NCI-H2171 treated with DMSO at 0.1 percent for 48 hours (cell line): ENCODE data around the gene SLC4A1.

Source experiments
- DNase-seq: peaks from one replicate; lab custom pipeline; 2025; lab: John Stamatoyannopoulos, UW

The SLC4A1 gene

DNA sequence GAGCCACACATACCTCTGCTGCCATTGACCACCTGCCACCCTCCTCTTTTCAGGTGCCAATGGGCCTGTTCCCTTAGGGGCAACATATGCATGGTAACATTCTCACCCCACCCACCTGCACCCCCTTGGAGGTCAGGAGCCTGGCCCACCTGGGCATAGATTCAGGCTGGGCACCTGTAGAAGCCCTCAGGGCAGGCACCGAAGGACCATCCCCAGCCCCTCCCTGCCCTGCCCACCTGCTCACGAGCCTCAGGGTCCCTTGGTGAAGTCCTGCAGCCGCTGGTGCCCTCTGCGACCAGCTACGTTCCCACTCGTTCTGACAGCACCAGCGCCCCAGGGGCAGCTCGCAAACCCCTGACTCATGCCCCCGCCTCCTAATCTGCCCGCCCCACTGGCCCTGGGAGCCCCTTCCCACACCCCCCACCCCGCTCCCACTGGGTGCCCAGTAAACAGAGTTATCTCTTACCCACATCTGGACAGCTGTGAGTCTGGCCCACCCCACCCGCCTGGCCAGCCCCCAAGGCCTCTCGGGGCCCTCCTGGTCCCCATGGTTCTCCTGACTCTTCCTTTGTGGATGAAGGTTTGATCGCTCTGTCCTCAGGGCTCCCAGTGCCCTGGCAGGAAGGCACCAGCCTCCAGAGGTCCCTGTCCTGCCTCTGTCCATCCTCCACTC is at the start of gene SLC4A1:
TSS of gene SLC4A1 (minus strand) at position 318 of the 673 bp plus-strand sequence. CDS start 5,269 bp downstream, outside the sequence.
- DNase-seq = no peak

DNA sequence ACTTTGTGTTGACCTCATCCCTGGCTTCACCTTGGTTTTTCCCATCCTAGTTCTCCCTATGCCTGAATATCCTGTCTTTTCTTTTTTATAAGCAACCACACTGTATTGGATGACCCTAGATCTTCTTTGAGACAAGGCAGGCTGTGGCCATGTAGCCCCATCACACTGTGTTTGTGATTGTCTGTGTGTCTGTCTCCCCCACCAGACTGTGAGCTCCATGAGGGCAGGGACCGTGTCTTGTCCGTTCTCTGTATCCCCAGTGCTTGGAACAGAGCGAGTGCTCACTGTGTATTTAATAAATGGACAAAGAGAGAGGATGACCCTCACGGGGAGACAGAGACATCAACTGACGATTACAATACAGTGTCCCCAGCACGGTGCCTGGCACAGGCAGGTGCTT is 49.6 kb upstream of the SLC4A1 start:
- no peak for DNase-seq

DNA sequence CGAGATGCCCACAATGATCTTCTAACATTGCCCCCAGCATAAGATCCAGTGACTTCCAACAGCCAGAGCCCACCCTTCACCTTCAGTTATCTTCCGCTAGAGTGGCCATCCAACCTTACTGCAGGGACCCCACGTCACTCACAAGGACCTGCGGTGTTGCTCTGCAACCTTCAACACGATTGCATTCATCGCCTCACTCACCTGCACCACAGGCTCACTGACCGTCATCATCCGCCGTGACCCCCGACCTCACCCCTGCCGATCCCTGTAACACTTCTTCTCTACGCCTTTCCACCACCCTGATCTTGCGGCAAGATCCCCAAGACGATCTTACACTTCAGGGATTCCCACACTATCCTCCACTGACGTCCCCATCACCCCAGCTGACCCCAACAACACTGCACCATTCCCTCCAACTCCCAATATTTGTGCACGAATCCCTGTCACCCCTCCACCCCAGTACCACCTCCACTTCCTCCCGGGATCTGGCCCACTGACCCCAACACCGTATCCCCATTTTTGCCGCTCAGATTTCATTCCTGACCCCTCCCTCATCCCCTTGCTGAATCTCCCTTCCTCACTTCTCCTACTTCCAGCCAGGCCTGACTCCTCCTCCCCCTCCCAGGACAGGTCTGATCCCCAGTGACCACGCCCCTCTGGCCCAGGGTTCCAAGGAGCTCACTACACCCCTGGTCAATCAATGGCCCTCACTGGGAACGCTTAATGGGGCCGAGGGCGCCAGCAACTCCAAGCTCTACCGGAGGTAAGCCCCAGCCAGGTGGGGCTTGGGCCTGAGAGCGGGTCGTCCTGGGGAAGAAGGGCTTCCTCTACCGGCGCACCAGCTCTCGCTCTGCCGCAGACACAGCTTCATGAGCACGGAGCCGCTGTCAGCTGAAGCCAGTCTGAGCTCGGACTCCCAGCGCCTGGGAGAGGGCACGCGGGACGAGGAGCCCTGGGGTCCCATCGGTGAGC is 48.1 kb upstream of the SLC4A1 start:
- DNase-seq = no peak

DNA sequence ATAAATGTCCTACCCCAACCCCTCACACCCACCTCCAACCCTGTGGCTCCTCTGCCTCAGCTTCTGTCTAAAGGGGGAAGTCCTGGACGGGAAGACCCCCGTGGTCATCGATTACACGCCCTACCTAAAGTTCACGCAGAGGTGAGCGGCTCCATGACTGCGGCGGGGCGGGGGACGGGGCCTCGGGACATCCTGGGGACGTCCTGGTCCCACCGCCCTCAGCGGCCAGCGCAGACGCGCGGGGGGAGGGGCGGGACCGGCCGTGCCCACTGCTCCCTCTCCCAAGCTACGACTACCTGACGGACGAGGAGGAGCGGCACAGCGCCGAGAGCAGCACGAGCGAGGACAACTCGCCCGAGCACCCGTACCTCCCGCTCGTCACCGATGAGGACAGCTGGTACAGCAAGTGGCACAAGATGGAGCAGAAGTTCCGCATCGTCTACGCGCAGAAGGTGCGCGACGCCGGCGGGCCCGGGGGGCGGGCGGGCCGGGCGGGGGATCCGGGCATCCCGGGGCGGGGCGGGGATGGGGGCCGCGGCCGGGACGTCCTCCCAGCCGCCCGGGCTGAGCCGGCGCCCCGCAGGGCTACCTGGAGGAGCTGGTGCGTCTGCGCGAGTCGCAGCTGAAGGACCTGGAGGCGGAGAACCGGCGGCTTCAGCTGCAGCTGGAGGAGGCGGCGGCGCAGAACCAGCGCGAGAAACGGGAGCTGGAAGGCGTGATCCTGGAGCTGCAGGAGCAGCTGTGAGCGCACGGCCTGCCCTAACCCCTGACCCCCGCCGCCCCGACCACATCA is 47.1 kb upstream of the SLC4A1 start:
- DNase-seq = peak; percentile 79

- DNase-seq = no peak
Observed at GRCh38 chr17:44314524-44314868, 46.6 kb upstream of the SLC4A1 start.

- no peak for DNase-seq
Observed at GRCh38 chr17:44314031-44314430, 46.1 kb upstream of the SLC4A1 start.

GRCh38 chr17:44312396-44313104 is 44.6 kb upstream of the SLC4A1 start:
- peak; percentile 22 for DNase-seq

DNA sequence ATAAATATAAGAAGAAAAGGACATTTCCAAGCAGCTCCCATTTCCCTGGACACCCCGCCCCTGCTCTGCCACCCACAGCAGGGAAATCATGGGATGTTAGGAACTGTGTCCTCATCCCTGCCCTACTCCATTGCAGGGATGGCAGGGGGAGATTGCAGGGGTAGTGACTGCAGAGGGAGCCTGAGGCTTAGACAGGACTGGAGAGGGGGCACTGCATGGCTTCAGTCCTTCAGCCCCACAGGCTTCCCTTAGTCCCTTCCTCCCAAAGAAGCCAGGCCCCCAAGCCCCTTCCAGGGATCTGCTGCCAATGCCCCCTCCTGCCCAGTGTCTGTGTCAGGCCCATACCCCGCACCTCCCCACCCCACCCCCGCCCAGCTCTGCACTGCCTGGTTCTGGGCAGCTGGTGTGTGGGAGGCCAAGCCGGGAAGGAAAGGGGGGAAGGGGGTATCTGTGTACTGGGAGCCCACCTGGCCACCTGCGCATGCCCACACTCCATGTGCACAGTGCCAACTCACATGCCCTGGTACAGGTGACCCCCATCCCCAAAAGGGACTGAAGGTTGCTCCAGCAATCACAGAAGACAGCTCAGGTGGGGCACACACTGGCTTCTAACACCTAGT is 43.7 kb upstream of the SLC4A1 start:
- no peak for DNase-seq

GRCh38 chr17:44310609-44311376 is 42.9 kb upstream of the SLC4A1 start:
- no peak for DNase-seq

- DNase-seq = no peak
Observed at GRCh38 chr17:44310188-44310587, 42.3 kb upstream of the SLC4A1 start.

DNA sequence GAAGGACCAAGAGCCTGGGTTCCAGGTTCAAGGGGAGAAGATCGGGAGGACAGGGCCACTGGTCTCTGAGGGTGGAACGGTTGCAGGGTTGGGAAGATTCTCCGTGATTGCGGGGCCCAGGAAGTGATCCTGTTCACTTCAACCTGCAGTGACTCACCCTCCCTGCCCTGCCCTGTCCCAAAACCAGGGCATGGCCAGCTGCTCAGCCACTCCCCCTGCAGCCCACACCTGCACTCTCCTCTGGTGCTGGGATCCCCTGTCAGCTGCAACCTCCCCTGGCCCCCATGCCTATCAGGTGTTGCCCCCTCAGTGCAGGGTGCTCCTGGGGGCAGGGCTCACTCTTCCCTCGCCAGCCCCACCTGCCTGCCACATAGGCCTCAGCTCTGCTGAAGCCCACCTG is 41.5 kb upstream of the SLC4A1 start:
- DNase-seq = no peak

GRCh38 chr17:44308865-44309264 is 40.9 kb upstream of the SLC4A1 start:
- DNase-seq = peak; percentile 43

- peak; percentile 95 for DNase-seq
Observed at GRCh38 chr17:44308320-44308818, 40.4 kb upstream of the SLC4A1 start, which contains the start of gene RUNDC3A. TSS of gene RUNDC3A (plus strand) at chr17:44308601. CDS start at chr17:44308833, 232 bp downstream.

- DNase-seq = peak; percentile 95
Observed at GRCh38 chr17:44307387-44308186, 39.7 kb upstream of the SLC4A1 start.

- DNase-seq = peak; percentile 71
Observed at GRCh38 chr17:44304651-44305050, 36.7 kb upstream of the SLC4A1 start.

GRCh38 chr17:44297975-44298374 is 30.0 kb upstream of the SLC4A1 start:
- DNase-seq = no peak

DNA sequence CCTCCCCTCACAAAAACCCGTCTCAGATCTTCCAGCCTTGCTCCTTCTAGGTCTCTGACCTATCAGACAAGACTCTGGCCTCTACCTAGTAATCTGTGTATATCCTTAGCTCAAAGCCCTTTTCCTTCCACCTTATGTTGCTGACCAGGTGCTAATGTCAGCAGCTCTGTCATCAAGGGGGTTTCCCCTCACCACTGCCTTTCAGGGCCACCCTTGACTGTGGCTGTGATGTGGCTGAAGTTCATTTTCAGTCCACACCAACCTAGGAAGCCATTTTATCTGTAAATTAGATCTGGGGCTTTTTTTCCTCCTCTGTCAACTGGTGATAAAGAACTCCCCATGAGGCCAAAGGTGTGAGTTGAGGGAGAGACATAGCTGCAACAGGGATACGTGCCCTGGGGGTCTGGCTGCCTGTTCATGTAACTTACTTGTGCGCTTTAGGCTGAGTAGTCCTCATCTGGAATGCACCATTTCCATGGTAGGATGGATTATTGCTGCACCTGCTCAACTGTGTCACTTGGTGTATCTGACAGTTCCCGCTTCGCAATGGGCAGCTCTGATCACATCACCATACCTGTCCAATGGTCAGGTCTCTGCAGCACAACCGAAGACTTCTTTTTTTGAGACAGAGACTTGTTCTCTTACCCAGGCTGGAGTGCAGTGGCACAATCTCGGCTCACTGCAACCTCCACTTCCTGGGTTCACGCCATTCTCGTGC is 25.7 kb upstream of the SLC4A1 start:
- no peak for DNase-seq

- no peak for DNase-seq
Observed at GRCh38 chr17:44287651-44288050, 19.7 kb upstream of the SLC4A1 start.

GRCh38 chr17:44284024-44284400 is 16.1 kb upstream of the SLC4A1 start:
- DNase-seq = no peak
